Stomach (tissue), 9 donors: ENCODE measurements around the gene PALM3. TPM values are rescaled to one million over a fixed set of nuclear protein-coding genes. Genes with fewer than 3 reads are reported as not detected.

ENCODE experiments used
- DNase-seq, 2 donors: peaks; one replicate each; pipeline versions ENCODE4 v3.0.0 to v3.0.0-alpha.2; 2013 to 2019
- H3K27ac ChIP-seq, 5 donors: fragments of 200-600 bp in 4 of 5; sonication (generic) in 4 of 5; one replicate each; pipeline ENCODE4 v1.5.1; 2013 to 2019; ENCODE audit warnings: mild to moderate bottlenecking in 1 of 5, moderate library complexity in 1 of 5
- H3K27me3 ChIP-seq, 3 donors: fragments of 200-600 bp; sonication (generic); one replicate each; pipeline ENCODE4 v1.5.1; 2017 to 2019; ENCODE audit warnings: mixed run types in 1 of 3
- H3K36me3 ChIP-seq, 4 donors: fragments of 200-600 bp; sonication (generic); 1 replicate in 3 of 4; 2 replicates in 1 of 4; pipeline ENCODE4 v1.5.1; 2016 to 2019
- H3K4me1 ChIP-seq, 4 donors: fragments of 200-600 bp; sonication (generic); one replicate each; pipeline ENCODE4 v1.5.1; 2016 to 2019
- H3K4me3 ChIP-seq, 4 donors: fragments of 200-600 bp; sonication (generic) in 3 of 4; one replicate each; pipeline ENCODE4 v1.5.1; 2016 to 2019; ENCODE audit warnings: mild to moderate bottlenecking in 1 of 4
- H3K9me3 ChIP-seq, 4 donors: fragments of 200-600 bp; sonication (generic); one replicate each; pipeline ENCODE4 v1.5.1; 2016 to 2019
- CTCF ChIP-seq, 7 experiments: fragments of 450-650 bp in 4 of 7; fragments of 200-600 bp in 3 of 7; sonication (generic) in 3 of 7; IDR thresholded peaks; one replicate each; pipeline ENCODE4 v1.5.1; 2016 to 2019; ENCODE audit warnings: antibody characterized with exemption in 7 of 7, control low read depth in 2 of 7, mild to moderate bottlenecking in 1 of 7
- EP300 ChIP-seq: sonication (generic); formaldehyde crosslinking; IDR thresholded peaks from one replicate; pipeline ENCODE4 v1.6.1; 2017; ENCODE audit warnings: antibody characterized with exemption
- POLR2A ChIP-seq, 4 donors: fragments of 450-650 bp; IDR thresholded peaks; one replicate each; pipeline ENCODE4 v1.6.1; 2016; ENCODE audit warnings: antibody characterized with exemption in 4 of 4, control low read depth in 2 of 4, mild to moderate bottlenecking in 1 of 4, moderate library complexity in 1 of 4
- POLR2AphosphoS5 ChIP-seq, 3 donors: sonication (generic); formaldehyde crosslinking; IDR thresholded peaks; one replicate each; pipeline ENCODE4 v1.6.1; 2016; ENCODE audit warnings: antibody characterized with exemption in 3 of 3
- WGBS, 5 donors: extraction: QIAGEN DNeasy Blood & Tissue Kit in 3 of 5; methylation state at CpG; one replicate each; pipeline versions ENCODE4 v1.1.5 to v1.1.7; 2013 to 2018; 5-methylcytosine and 5-hydroxymethylcytosine counted together
- intact Hi-C: fragments of 100-400 bp; cut with DNase I; formaldehyde crosslinking; loops from one replicate; pipeline ENCODE4 v1.15.1; 2023; ENCODE audit warnings: low total_unique reads
- polyA plus RNA-seq, 3 donors: library from polyadenylated mRNA; stranded (reverse); fragments of 200-250 nt; gene quantifications; one replicate each; pipeline ENCODE4 v1.2.3, GENCODE V29; 2013
- total RNA-seq, 5 donors: library from RNA; depleted of rRNA; stranded (reverse); fragments of >200 nt; gene quantifications; one replicate each; pipeline versions ENCODE4 v1.1.0 to v1.2.3, GENCODE V29; 2014 to 2016
- donor health status: healthy with polysubstance abuse.
- donor health status: Bipolar disorder and iron deficiency.
- donor health status: healthy.

The PALM3 gene
- total and polyA plus RNA-seq, 8 donors = 4.2 to 141 (median 21.6) TPM

- Histone ChIP-seq H3K27me3 (peaks cover 0 to 49% (median 9%) of the 10 kb centered on the region in 3 donors), H3K4me3 (peak within 1 kb of the TSS; percentile 57 to 75 (median 63)), H3K4me1 (peaks cover 14 to 16% (median 15%) of the 10 kb centered on the region in 4 donors), H3K36me3 (no peaks in the 10 kb centered on the region), H3K27ac (peak within 1 kb of the TSS; percentile 75 to 86 (median 78)), H3K9me3 (no peaks in the 10 kb centered on the region)
- 0 to 1% (median 0%) methylated on average over 28 to 63 of the region's 63 CpGs for WGBS, 5 donors
- TF ChIP-seq POLR2AphosphoS5 (IDR thresholded peaks at IDR 0.05) (peak in 2 of 3 donors; percentile 10 to 24), CTCF (IDR thresholded peaks at IDR 0.05) (peak in 5 of 7 experiments; percentile 20 to 55 (median 50)), EP300 (no peak), POLR2A (IDR thresholded peaks at IDR 0.05) (no peak)
- peak; percentile 64 to 89 for DNase-seq
- intact Hi-C loops = no loop called here
Measured at GRCh38 chr19:14031719-14032480, 30.0 kb downstream of the PALM3 start, which contains the start of gene IL27RA. IL27RA (plus strand) TSS chr19:14031762; CDS start chr19:14031873, 111 bp downstream.

GRCh38 chr19:14030997-14031718 lies 30.7 kb downstream of the PALM3 start:
- H3K27ac ChIP-seq = peak overlapping the region; percentile 1 to 86 (median 78)
- TF ChIP-seq POLR2AphosphoS5 (IDR thresholded peaks at IDR 0.05) = no peak
- TF ChIP-seq POLR2A (IDR thresholded peaks at IDR 0.05) = no peak
- no peak for TF ChIP-seq EP300
- no peak for TF ChIP-seq CTCF (IDR thresholded peaks at IDR 0.05)

DNA sequence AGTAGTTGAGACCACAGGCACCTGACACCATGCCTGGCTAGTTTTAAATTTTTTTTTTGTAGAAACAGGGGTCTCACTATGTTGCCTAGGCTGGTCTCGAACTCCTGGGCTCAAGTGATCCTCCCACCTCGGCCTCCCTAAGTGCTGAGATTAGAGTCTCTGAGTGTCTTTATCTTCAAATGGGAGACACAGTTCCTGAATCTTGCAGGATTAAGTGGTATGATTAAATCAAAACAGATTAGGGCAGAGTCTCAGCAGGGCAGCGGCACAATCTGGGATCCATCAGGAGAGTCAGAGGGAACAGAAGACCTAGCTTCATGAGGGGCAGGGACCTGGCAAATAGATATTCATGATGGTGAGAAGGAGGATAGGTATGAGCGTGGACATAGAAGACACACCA lies 33.0 kb downstream of the PALM3 start:
- WGBS, 5 donors = 64 to 74% (median 67%) methylated on average over 4 of the region's 4 CpGs
- no peak for DNase-seq
- H3K36me3 ChIP-seq = no peaks in the 10 kb centered on the region

More at GRCh38 chr19:14030997-14031718, 30.7 kb downstream of the PALM3 start:
- Histone ChIP-seq H3K27me3 (peaks cover 0 to 56% (median 9%) of the 10 kb centered on the region in 3 donors), H3K36me3 (no peaks in the 10 kb centered on the region), H3K4me1 (peaks cover 14 to 16% (median 15%) of the 10 kb centered on the region in 4 donors), H3K9me3 (no peaks in the 10 kb centered on the region), H3K4me3 (peak overlapping the region; percentile 57 to 75 (median 63))
- 20 to 55% (median 24%) methylated on average over 7 to 20 of the region's 20 CpGs for WGBS, 5 donors
- no peak for DNase-seq
- intact Hi-C loops = no loop called here

More for the DNA sequence above, 33.0 kb downstream of the PALM3 start:
- Histone ChIP-seq H3K4me3 (no peak overlapping the region), H3K9me3 (no peaks in the 10 kb centered on the region), H3K4me1 (peaks cover 14 to 18% (median 16%) of the 10 kb centered on the region in 4 donors), H3K27me3 (peaks cover 0 to 56% (median 9%) of the 10 kb centered on the region in 3 donors), H3K27ac (no peak overlapping the region)
- TF ChIP-seq POLR2AphosphoS5 (IDR thresholded peaks at IDR 0.05) (no peak), CTCF (IDR thresholded peaks at IDR 0.05) (no peak), POLR2A (IDR thresholded peaks at IDR 0.05) (no peak), EP300 (no peak)
- intact Hi-C loops = no loop called here
